Aorta (tissue), 5 donors: ENCODE results near the gene TUBGCP2. TPM values are rescaled to one million over a fixed set of nuclear protein-coding genes. Genes with fewer than 3 reads are reported as not detected.

Experiments
- ATAC-seq: fragments of 200-7000 bp; cut with Tn5 transposase; one replicate; pipeline ENCODE4 v1.9.1; 2022; ENCODE audit warnings: moderate library complexity; ENCODE audit not compliant: low FRiP score
- DNase-seq, 2 donors: peaks; one replicate each; pipeline ENCODE4 v3.0.0-alpha.2; 2020
- H3K27ac ChIP-seq, 2 donors: one replicate each; pipeline ENCODE4 v1.5.1; 2013; ENCODE audit warnings: low read length in 2 of 2, mild to moderate bottlenecking in 2 of 2, moderate library complexity in 2 of 2, control low read depth in 1 of 2, inconsistent platforms in 1 of 2, low read depth in 1 of 2
- H3K27me3 ChIP-seq, 2 donors: one replicate each; pipeline ENCODE4 v1.6.1; 2013; ENCODE audit warnings: control low read depth in 1 of 2, low read length in 1 of 2, mild to moderate bottlenecking in 1 of 2, moderate library complexity in 1 of 2; ENCODE audit not compliant: insufficient read depth in 2 of 2, control insufficient read depth in 1 of 2
- H3K36me3 ChIP-seq, 2 donors: one replicate each; pipeline ENCODE4 v1.6.1; 2013; ENCODE audit warnings: control low read depth in 1 of 2, low read length in 1 of 2, mild to moderate bottlenecking in 1 of 2; ENCODE audit not compliant: insufficient read depth in 2 of 2, control insufficient read depth in 1 of 2
- H3K4me1 ChIP-seq, 2 donors: one replicate each; pipeline ENCODE4 v1.6.1; 2013; ENCODE audit warnings: low read length in 2 of 2, control low read depth in 1 of 2, mild to moderate bottlenecking in 1 of 2, moderate library complexity in 1 of 2; ENCODE audit not compliant: insufficient read depth in 2 of 2, control insufficient read depth in 1 of 2
- H3K4me3 ChIP-seq, 2 donors: one replicate each; pipeline ENCODE4 v1.5.1; 2013; ENCODE audit warnings: low read length in 2 of 2, control low read depth in 1 of 2, mild to moderate bottlenecking in 1 of 2
- H3K9me3 ChIP-seq: one replicate; pipeline ENCODE4 v1.6.1; 2013; ENCODE audit warnings: mild to moderate bottlenecking, low read length; ENCODE audit not compliant: control insufficient read depth
- WGBS, 2 donors: extraction: QIAGEN DNeasy Blood & Tissue Kit; methylation state at CpG; one replicate each; pipeline ENCODE4 v1.1.7; 2013; 5-methylcytosine and 5-hydroxymethylcytosine counted together
- intact Hi-C, 2 donors: fragments of 100-400 bp; cut with DNase I; formaldehyde crosslinking; loops; one replicate each; pipeline versions ENCODE4 v1.14.2 to v1.15.0; 2022
- polyA plus RNA-seq, 2 donors: library from polyadenylated mRNA; stranded (reverse); fragments of 200-250 nt; gene quantifications; one replicate each; pipeline ENCODE4 v1.2.3, GENCODE V29; 2013
- total RNA-seq, 2 donors: library from RNA; stranded (reverse); fragmentation: NEBNext Ultra II Directional; extraction: Animal tissue kit (Norgen Biotek cat#: 25700); gene quantifications; one replicate each; pipeline ENCODE4 v1.2.1, GENCODE V29; 2021
- donor health status: healthy with polysubstance abuse.
- donor health status: Bipolar disorder and iron deficiency.
- donor health status: DM: no; HTN: no; CAD: no.
- donor health status: DM: no; HTN: no; CAD: no.
- donor health status: DM: yes; HTN: yes; CAD: no.

TUBGCP2 gene
- total and polyA plus RNA-seq, 4 donors = 11.3 to 194 (median 44.6) TPM

GRCh38 chr10:133254421-133255120 lies 54.1 kb downstream of the TUBGCP2 start:
- intact Hi-C loops = no loop called here
- Histone ChIP-seq H3K9me3 (no peaks in the 10 kb centered on the region), H3K4me3 (no peak overlapping the region), H3K27me3 (no peaks in the 10 kb centered on the region), H3K4me1 (no peaks in the 10 kb centered on the region), H3K27ac (no peak overlapping the region), H3K36me3 (no peaks in the 10 kb centered on the region)
- 60 to 65% methylated on average over 13 of the region's 13 CpGs for WGBS, 2 donors
- no peak for DNase-seq
- ATAC-seq = no peak

- no peaks in the 10 kb centered on the region for H3K27me3 ChIP-seq
- ATAC-seq (no peak), DNase-seq (no peak)
- no peak overlapping the region for H3K4me3 ChIP-seq
- H3K36me3 ChIP-seq = no peaks in the 10 kb centered on the region
- H3K27ac ChIP-seq = no peak overlapping the region
- no peaks in the 10 kb centered on the region for H3K9me3 ChIP-seq
- intact Hi-C loops = no loop called here
- 88 to 89% methylated on average over 22 of the region's 22 CpGs for WGBS, 2 donors
- H3K4me1 ChIP-seq = no peaks in the 10 kb centered on the region
Measured at GRCh38 chr10:133253361-133253955, 55.2 kb downstream of the TUBGCP2 start.

GRCh38 chr10:133252223-133252552 lies 56.5 kb downstream of the TUBGCP2 start:
- H3K36me3 ChIP-seq = no peaks in the 10 kb centered on the region
- H3K27me3 ChIP-seq = no peaks in the 10 kb centered on the region
- DNase-seq = no peak
- WGBS, 2 donors = 81 to 87% methylated on average over 10 to 12 of the region's 12 CpGs
- intact Hi-C loops = no loop called here
- no peaks in the 10 kb centered on the region for H3K4me1 ChIP-seq
- no peaks in the 10 kb centered on the region for H3K9me3 ChIP-seq
- no peak overlapping the region for H3K27ac ChIP-seq
- ATAC-seq = no peak
- no peak overlapping the region for H3K4me3 ChIP-seq

GRCh38 chr10:133251388-133252222 lies 57.1 kb downstream of the TUBGCP2 start:
- Histone ChIP-seq H3K36me3 (no peaks in the 10 kb centered on the region), H3K27me3 (no peaks in the 10 kb centered on the region), H3K4me1 (no peaks in the 10 kb centered on the region), H3K27ac (no peak overlapping the region), H3K9me3 (no peaks in the 10 kb centered on the region), H3K4me3 (no peak overlapping the region)
- intact Hi-C loops = no loop called here
- no peak for DNase-seq
- ATAC-seq = no peak
- WGBS, 2 donors = 60 to 65% methylated on average over 28 of the region's 28 CpGs

GRCh38 chr10:133249975-133250754 lies 58.5 kb downstream of the TUBGCP2 start:
- Histone ChIP-seq H3K9me3 (no peaks in the 10 kb centered on the region), H3K36me3 (no peaks in the 10 kb centered on the region), H3K4me1 (no peaks in the 10 kb centered on the region), H3K27me3 (no peaks in the 10 kb centered on the region), H3K27ac (no peak overlapping the region), H3K4me3 (no peak overlapping the region)
- no peak for DNase-seq
- ATAC-seq = no peak
- intact Hi-C loops = no loop called here
- 45 to 60% methylated on average over 11 of the region's 11 CpGs for WGBS, 2 donors

GRCh38 chr10:133249094-133249780 lies 59.4 kb downstream of the TUBGCP2 start:
- Histone ChIP-seq H3K4me3 (no peak overlapping the region), H3K36me3 (no peaks in the 10 kb centered on the region), H3K4me1 (no peaks in the 10 kb centered on the region), H3K27me3 (no peaks in the 10 kb centered on the region), H3K27ac (no peak overlapping the region), H3K9me3 (no peaks in the 10 kb centered on the region)
- WGBS, 2 donors = 72 to 73% methylated on average over 21 of the region's 21 CpGs
- intact Hi-C loops = no loop called here
- no peak for DNase-seq
- no peak for ATAC-seq

- Histone ChIP-seq H3K27me3 (no peaks in the 10 kb centered on the region), H3K9me3 (no peaks in the 10 kb centered on the region), H3K4me1 (no peaks in the 10 kb centered on the region), H3K4me3 (no peak overlapping the region), H3K27ac (no peak overlapping the region), H3K36me3 (no peaks in the 10 kb centered on the region)
- WGBS, 2 donors = 79 to 84% methylated on average over 10 to 12 of the region's 12 CpGs
- DNase-seq = no peak
- intact Hi-C loops = no loop called here
- ATAC-seq = no peak
Measured at GRCh38 chr10:133248334-133248715, 60.3 kb downstream of the TUBGCP2 start.

GRCh38 chr10:133247681-133248333 lies 60.9 kb downstream of the TUBGCP2 start:
- no peaks in the 10 kb centered on the region for H3K36me3 ChIP-seq
- 74 to 78% methylated on average over 36 of the region's 36 CpGs for WGBS, 2 donors
- no peaks in the 10 kb centered on the region for H3K9me3 ChIP-seq
- DNase-seq (no peak), ATAC-seq (no peak)
- no peaks in the 10 kb centered on the region for H3K4me1 ChIP-seq
- no peak overlapping the region for H3K27ac ChIP-seq
- no peak overlapping the region for H3K4me3 ChIP-seq
- intact Hi-C loops = no loop called here
- H3K27me3 ChIP-seq = no peaks in the 10 kb centered on the region
